Fibroblast of skin of left quadriceps (primary cell): ENCODE data around the gene FAS.
"Not testable (repeated sequence)": the region's sequence is repeated elsewhere in the genome, so short reads cannot be mapped to it uniquely, and the experiment has no call there.

ENCODE experiments used
- DNase-seq, 2 experiments: peaks; one replicate each; pipeline ENCODE4 v3.0.0-alpha.2; 2013; ENCODE audit warnings: low read depth in 2 of 2

The FAS gene

DNA sequence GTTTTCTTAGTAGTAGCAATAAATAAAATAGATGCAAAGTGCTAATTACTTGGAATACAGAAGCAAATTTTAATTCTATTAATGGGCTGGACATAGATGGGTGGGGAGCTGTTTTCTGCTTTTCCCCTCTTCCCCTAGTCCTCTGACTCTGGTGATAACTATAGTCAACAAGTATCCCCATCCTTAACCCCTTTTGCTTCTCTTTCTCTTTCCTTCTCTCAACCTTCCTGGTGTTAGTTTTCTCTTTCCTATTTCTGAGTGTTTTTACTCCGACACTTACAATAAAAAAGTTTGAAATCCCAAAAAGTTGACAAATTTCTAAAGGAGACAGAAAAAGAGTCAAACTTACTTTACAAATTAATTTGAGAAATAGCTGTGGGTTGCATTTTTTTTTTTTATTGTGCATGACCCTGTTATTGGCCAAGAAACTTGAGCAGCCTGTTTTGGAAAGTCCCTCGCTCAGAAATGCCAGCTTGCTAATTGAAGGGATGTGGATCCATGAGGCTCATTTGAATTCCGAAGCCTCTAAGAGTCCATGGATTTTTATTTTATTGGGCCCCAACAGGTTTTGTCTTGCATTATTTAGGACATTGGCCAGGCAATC is 2.4 kb downstream of the FAS start:
- no peak for DNase-seq

GRCh38 chr10:88994019-88994418 is 3.4 kb downstream of the FAS start:
- DNase-seq, result no peak

- no peak for DNase-seq
Observed at GRCh38 chr10:88995156-88995876, 4.7 kb downstream of the FAS start.

DNA sequence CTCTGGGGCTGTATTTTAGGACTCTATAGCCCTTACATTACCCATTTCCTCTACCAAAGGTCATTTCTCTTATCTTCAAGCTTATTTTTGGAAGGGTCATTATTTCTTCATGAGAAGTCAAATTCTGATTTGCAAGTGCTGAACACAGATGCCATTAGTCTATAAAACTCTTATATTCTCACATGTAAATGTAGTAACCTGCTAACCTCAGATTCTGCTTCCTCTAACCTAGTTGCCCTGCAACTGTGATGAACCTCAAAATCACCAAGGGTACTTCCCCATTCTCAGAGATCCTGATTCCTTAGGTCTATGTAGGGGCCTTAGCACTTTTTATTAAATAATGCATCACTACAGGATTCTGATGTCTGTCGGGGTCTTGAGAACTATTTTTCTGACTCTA is 6.3 kb downstream of the FAS start:
- DNase-seq, result no peak

DNA sequence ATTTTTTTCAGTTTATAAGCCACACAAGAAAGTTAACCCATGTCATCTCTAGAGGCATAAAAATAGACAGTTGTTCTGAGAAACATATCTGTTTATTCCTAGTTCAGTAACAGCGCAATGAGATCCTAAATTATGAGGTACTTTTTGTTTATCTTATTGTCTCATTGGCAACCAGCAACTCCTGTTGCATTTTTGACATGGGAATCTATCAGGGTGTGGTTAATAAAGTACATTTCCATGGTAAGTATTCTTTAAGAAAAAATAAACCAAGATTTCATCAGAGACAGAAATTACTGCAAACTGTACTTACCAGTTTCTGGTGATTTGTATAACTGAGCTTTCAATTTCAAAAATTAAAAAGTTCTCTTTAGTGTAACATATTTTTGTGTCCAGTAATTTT is 9.0 kb downstream of the FAS start:
- DNase-seq, result no peak

GRCh38 chr10:89001024-89001728 is 10.6 kb downstream of the FAS start:
- DNase-seq, result no peak

- no peak for DNase-seq
Observed at GRCh38 chr10:89001729-89002072, 11.1 kb downstream of the FAS start.

DNA sequence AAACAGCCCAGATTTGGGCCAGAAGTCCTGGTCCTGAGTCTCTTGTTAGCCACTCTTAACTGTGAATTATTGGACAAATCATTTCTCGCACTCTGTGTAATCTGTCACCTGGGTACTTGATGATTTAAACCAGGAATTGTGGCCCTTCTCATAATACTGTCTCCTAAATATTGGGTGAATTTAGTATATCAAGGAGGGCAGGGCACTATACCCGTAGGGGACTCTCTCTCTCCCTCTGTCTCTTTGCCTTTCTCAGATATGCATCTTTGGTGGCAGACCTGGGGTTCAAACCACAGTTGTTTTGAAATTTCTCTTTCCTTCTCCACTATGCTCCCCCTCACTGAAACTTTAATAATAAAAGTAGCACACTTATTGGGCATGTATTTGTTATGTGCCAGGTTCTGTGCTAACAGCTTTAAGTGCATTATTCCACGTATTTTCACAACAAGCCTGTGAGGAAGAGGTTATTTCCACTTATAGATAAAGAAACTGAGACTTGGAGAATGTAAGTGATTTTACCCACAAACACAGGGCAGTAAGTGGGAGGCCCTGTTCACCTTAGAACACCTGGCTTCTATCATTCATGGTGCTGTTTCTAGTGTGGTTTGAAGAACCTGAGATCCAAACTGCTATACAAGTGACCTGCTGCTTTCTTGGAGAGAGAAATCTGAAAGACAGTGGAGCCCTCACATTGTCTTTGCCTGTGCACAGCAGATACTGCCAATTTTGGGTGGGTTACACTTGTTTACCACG is 11.8 kb downstream of the FAS start:
- no peak for DNase-seq

DNA sequence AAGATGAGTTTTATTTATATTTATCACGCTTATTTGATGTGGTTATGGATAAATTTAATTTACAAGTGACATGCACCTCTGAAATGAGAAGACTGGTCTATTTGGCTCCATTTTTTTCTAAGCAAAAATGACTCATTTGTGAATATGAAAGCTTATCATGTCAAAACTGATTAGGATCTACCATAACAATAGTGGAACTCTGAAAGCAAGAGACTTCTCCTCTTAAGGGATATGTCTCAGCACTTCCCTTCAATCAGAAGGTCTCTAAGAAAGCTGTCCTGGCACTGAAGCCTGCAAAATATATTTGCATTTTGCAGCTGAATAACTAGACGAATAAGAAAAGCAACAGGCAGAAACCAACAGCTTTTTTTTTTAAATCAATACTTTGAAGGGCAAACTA is 12.7 kb downstream of the FAS start:
- no peak for DNase-seq

GRCh38 chr10:89007129-89007893 is 16.7 kb downstream of the FAS start:
- no peak for DNase-seq

DNA sequence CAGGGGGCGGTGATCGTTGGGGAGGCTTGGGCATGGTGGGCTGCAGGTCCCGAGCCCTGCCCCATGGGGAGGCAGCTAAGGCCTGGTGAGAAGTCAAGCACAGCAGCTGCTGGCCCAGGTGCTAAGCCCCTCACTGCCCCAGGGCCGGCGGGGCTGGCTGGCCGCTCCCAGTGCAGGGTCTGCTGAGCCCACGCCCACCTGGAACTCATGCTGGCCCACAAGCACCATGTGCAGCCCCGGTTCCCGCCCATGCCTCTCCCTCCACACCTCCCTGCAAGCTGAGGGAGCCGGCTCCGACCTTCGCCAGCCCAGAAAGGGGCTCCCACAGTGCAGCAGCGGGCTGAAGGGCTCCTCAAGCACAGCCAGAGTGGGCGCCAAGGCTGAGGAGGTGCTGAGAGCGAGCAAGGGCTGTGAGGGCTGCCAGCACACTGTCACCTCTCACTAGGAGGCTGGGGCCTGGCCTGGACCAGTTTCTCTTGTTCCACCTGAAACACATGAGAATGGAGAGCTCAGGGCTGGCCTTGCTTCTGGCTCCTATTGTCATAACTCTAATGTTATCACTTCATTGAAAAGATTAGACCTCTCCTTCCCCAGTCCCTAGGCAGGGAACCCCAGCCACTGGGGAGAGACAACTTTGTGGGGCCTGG is 28.2 kb downstream of the FAS start:
- DNase-seq, result not testable (repeated sequence)

- no peak for DNase-seq
Observed at GRCh38 chr10:89019569-89020327, 29.1 kb downstream of the FAS start.

DNA sequence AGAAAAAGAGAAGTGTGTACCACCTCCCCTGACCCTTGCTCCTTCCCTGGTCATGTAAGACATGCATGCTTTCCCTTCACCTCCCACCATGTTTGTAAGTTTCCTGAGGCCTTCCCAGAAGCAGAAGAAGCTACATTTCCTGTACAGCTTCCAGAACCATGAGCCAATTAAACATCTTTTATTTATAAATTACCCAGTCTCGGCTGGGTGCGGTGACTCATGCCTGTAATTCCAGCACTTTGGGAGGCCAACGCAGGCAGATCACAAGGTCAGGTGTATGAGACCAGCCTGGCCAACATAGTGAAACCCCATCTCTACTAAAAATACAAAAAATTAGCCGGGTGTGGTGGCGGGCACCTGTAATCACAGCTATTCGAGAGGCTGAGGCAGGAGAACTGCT is 30.9 kb downstream of the FAS start:
- DNase-seq, result not testable (repeated sequence)

DNA sequence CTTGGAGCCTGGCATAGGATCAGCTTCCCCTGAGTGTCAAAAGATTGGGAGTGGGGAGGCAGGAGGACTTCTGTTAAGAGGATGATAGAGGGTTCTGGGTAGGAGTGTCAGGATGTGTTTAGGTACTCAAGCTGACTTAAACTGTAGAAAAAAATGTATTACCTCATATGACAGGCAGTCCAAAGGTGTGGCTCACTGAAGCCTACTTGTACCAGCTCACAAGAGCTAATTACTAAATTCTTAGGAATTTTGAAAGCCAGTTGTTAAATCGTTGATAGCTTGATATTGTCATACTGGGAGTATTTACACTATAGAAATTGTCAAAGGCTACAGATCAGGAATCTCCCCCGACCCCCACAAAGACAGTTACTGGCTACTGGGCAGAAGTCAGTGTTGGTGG is 32.1 kb downstream of the FAS start:
- no peak for DNase-seq

DNA sequence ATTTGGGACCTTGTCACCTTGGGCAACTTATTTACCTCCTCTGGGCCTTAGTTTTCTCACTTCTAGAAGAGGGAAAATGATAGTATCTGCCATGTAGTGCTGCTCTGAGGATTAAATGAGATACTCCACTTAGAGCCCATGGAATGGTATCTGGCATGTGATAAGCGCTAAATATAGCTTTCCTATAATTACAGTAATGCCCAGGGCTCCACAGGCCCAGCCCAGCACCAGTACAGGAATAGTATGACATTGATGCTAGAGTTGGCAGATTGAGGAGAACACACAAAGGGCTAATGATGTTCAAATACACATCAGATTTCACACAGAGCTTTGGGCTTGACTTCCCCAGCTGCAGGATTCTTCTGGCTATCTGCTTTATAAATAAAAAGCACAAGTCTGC is 34.9 kb downstream of the FAS start:
- no peak for DNase-seq

DNA sequence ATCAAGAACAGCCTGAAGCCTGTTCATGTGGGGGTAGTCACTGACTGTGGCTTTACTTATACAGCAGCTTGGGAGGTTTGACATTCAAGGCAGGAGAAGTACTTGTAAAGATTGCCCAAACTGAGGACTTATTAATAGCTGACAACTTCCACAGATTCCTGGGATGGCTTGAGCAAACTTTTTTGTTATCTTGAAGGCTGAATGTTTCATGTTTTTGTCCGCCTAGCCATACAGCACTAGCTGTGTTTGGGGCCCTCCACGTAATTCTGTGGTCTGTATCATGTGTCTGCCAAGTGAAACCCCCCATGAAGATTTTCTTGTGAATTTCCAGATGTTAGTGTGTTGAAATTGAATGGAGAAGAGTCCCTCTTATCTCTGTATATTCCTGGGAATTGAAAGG is 38.6 kb downstream of the FAS start:
- peak; percentile 31 to 36 for DNase-seq

GRCh38 chr10:89029785-89030437 is 39.3 kb downstream of the FAS start:
- DNase-seq, result peak; percentile 68 to 70

DNA sequence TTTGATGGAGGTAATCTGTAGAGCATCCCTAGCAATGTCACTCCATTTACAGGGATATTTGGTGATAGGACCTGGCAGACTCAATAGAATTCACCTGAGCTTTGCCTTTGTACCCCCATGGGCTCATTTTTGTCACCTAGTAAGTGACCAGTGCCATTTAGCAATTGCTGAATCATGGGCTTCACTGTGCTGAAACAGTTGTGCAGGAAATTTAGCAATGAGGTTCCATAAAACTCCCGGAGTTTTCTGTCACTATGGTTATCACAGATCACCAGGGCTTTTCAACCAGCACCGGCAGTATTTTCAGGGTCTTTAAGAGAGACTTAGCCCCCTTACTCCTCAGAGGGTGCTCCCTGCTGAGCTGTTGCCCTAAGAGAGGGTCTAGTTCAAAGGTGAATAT is 40.2 kb downstream of the FAS start:
- no peak for DNase-seq

GRCh38 chr10:89032141-89032891 is 41.7 kb downstream of the FAS start:
- DNase-seq, result peak; percentile 71 to 74
